ENCODE measurements around the gene FZR1.
A peak's percentile ranks its signal among the peaks of the same experiment; 100 is the strongest.

Gene FZR1

GRCh38 chr19:3479834-3480215 lies 26.3 kb upstream of the FZR1 start:
- H3K36me3 ChIP-seq (ENCODE audit: insufficient read depth, low read length), result no peaks in the 10 kb centered on the region
- peak overlapping the region; percentile 46; the same call in 1 of the 2 replicates for H3K9ac ChIP-seq (ENCODE audit: low read depth, low read length)
- peaks cover 9% of the 10 kb centered on the region; the same call in 1 of the 2 replicates for H3K4me1 ChIP-seq (ENCODE audit: insufficient read depth, low read length)

DNA sequence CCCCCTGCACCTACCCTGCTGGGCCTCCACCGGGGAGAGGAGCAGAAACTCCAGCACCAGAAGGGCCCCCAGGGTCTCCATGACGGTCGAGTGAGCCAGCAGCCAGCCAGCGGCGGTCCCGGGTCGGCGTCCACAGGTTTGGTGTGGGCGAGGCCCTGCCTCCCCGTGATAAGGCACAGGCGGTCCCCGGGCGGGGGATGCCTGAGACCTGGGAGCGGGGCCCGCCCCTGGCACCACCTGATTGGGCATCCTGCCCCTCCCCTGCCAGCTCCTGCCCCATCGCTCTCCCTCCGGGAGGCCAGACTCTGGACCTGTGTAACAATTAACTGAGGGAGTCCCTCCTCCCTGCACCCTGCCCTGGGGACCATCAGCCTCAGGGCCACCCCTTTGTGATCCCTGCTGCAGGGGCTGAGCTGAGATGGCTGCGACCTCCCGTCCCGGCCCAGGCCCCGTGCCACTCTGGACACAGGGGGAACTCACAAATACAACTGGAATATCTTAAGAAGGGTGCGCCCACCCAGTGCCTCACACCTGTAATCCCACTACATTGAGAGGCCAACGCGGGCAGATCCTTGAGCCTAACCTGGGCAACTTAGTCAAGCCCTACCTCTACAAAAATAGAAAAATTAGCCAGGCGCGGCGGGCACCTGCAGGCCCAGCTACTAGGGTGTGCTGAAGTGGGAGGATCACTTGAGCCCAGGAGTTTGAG lies 25.6 kb upstream of the FZR1 start, which contains the start of gene SMIM24:
TSS of gene SMIM24 (minus strand) at position 143 of the 709 bp plus-strand sequence. CDS start at position 81, 62 bp downstream.
- Histone ChIP-seq H3K9me3 (ENCODE audit: control insufficient read depth, insufficient read depth, low read length) (no peaks in the 10 kb centered on the region), H3K4me1 (ENCODE audit: insufficient read depth, low read length) (peaks cover 9% of the 10 kb centered on the region; the same call in 1 of the 2 replicates), H3K36me3 (ENCODE audit: insufficient read depth, low read length) (no peaks in the 10 kb centered on the region), H3K9ac (ENCODE audit: low read depth, low read length) (peak within 1 kb of the TSS; percentile 53; the same call in 1 of the 2 replicates)

More at GRCh38 chr19:3479834-3480215, 26.3 kb upstream of the FZR1 start:
- H3K9me3 ChIP-seq (ENCODE audit: control insufficient read depth, insufficient read depth, low read length), result no peaks in the 10 kb centered on the region

GRCh38 chr19:3481241-3482090 lies 24.6 kb upstream of the FZR1 start:
- H3K9me3 ChIP-seq (ENCODE audit: control insufficient read depth, insufficient read depth, low read length), result no peaks in the 10 kb centered on the region
- no peaks in the 10 kb centered on the region for H3K36me3 ChIP-seq (ENCODE audit: insufficient read depth, low read length)
- H3K9ac ChIP-seq (ENCODE audit: low read depth, low read length), result no peak overlapping the region
- H3K4me1 ChIP-seq (ENCODE audit: insufficient read depth, low read length), result peaks cover 9% of the 10 kb centered on the region; the same call in 1 of the 2 replicates

- Histone ChIP-seq H3K4me1 (ENCODE audit: insufficient read depth, low read length) (peaks cover 9% of the 10 kb centered on the region; the same call in 1 of the 2 replicates), H3K9ac (ENCODE audit: low read depth, low read length) (no peak overlapping the region), H3K9me3 (ENCODE audit: control insufficient read depth, insufficient read depth, low read length) (no peaks in the 10 kb centered on the region), H3K36me3 (ENCODE audit: insufficient read depth, low read length) (no peaks in the 10 kb centered on the region)
Measured at GRCh38 chr19:3482507-3483225, 23.4 kb upstream of the FZR1 start.

DNA sequence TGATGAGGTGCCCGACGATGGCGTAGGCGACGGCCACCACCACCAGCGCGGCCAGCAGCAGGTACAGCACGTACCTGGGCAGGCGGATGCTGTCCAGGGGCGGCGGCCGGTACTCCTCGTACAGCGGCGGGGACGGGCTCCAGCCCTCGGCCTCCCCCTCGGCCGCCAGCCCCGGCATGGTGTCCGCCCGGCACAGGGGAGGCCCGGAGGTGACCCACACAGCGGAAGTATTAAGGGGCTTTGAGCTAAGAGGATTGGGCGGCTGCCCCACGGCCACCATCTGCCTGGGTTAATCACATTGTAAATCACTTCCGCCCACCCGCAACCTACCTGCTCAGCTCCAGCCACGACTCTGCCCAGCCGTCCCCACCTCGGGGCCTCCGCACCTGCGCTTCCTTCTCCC lies 22.9 kb upstream of the FZR1 start, which contains the start of gene SMIM44:
TSS of gene SMIM44 (minus strand) at position 216 of the 403 bp plus-strand sequence. CDS start at position 178, 38 bp downstream.
- Histone ChIP-seq H3K4me1 (ENCODE audit: insufficient read depth, low read length) (peaks cover 9% of the 10 kb centered on the region; the same call in 1 of the 2 replicates), H3K9me3 (ENCODE audit: control insufficient read depth, insufficient read depth, low read length) (no peaks in the 10 kb centered on the region), H3K36me3 (ENCODE audit: insufficient read depth, low read length) (no peaks in the 10 kb centered on the region; the same call in 1 of the 2 replicates), H3K9ac (ENCODE audit: low read depth, low read length) (no peak within 1 kb of the TSS)

DNA sequence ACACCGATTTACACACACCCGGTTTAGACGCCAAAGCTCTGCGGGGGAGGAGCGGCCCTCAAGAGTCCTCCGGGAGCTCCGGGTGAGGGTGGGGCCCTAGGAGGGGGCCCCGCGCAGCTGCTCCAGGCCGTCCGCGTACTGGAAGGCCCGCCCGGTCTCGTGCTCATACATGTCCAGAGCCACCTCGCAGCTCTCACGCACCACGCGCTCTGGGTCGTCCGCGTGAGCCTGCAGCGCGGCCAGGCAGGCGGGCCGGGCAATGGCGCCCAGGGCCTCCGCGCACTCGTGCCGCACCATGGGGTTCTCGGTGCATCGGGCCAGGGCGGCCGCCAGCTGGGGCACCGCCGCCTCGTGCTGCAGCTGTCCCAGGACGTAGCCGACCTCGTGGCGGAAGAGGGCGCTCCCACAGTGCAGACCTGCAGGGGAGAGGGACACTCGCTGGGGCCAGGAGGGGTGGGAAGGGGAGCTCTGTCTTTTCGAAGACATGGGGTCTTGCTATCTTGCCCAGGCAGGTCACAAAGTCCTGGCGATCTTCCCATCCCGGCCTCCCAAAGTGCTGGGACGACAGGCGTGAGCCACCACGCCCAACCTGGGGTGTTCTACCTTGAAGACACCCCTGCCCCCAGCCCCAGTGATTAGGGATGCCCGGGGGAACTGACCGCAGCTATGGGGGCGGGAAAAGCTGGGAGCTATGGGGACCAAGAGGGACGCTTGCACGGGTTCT lies 14.6 kb upstream of the FZR1 start:
- H3K9ac ChIP-seq (ENCODE audit: low read depth, low read length), result no peak overlapping the region
- no peaks in the 10 kb centered on the region; the same call in none of the 2 replicates for H3K36me3 ChIP-seq (ENCODE audit: insufficient read depth, low read length)

DNA sequence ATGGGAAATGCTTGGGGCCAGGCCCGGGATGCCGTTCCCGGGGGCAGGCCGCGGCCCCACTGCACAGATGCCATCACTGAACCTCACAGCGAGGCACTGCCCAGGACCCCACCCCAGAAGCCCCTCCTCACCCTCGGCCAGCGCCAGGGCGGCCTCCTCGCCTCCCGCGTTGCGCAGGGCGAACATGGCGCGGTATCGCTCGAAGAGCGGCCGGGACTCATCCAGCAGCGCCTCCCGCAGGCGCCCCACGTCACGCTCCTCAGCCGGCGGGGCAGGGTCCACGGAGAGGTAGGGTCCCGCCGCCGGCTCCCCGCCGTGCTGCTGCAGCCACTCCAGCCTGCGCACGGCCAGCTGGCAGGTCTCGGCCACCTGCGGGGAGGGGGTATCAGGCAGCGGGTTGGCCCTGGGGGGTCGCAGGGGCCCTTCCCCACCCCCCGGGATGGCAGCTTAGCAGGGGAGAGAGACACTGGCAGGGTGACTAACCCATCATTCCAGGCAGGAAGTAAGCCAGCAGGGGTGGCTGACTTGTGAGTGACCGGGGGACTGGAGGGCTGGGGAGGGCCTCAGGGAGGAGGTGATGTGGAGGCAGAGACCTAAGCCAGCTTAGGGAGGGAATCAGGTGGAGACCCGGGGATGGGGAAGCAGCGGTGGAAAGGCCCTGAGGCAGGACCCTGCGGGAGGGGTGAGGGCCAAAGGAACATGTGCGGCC lies 13.8 kb upstream of the FZR1 start:
- Histone ChIP-seq H3K9me3 (ENCODE audit: control insufficient read depth, insufficient read depth, low read length) (no peaks in the 10 kb centered on the region), H3K4me1 (ENCODE audit: insufficient read depth, low read length) (no peaks in the 10 kb centered on the region), H3K36me3 (ENCODE audit: insufficient read depth, low read length) (no peaks in the 10 kb centered on the region; the same call in none of the 2 replicates), H3K9ac (ENCODE audit: low read depth, low read length) (no peak overlapping the region)

More for the DNA sequence above, 14.6 kb upstream of the FZR1 start:
- no peaks in the 10 kb centered on the region for H3K9me3 ChIP-seq (ENCODE audit: control insufficient read depth, insufficient read depth, low read length)
- H3K4me1 ChIP-seq (ENCODE audit: insufficient read depth, low read length), result no peaks in the 10 kb centered on the region

DNA sequence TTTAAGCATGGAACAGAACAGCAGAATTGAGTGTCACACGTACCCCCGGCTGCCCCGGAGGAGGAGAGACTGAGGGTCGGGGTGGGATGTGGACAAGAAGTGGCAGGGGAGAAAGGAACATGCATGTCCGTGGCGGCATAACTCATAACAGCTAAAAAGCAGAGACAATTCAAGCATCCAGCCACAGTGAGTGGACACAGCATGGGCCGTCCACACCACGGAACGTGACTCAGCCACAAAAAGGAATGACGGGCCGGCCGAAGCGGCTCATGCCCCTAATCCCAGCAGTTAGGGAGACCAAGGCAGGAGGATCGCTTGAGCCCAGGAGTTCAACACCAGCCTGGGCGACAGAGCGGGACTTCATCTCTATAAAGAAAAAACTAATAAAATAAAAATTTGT lies 13.2 kb upstream of the FZR1 start:
- Histone ChIP-seq H3K9ac (ENCODE audit: low read depth, low read length) (no peak overlapping the region), H3K4me1 (ENCODE audit: insufficient read depth, low read length) (no peaks in the 10 kb centered on the region), H3K9me3 (ENCODE audit: control insufficient read depth, insufficient read depth, low read length) (no peaks in the 10 kb centered on the region), H3K36me3 (ENCODE audit: insufficient read depth, low read length) (no peaks in the 10 kb centered on the region; the same call in none of the 2 replicates)

- Histone ChIP-seq H3K4me1 (ENCODE audit: insufficient read depth, low read length) (no peaks in the 10 kb centered on the region), H3K9ac (ENCODE audit: low read depth, low read length) (no peak overlapping the region), H3K9me3 (ENCODE audit: control insufficient read depth, insufficient read depth, low read length) (no peaks in the 10 kb centered on the region), H3K36me3 (ENCODE audit: insufficient read depth, low read length) (no peaks in the 10 kb centered on the region; the same call in none of the 2 replicates)
Measured at GRCh38 chr19:3493651-3494050, 12.5 kb upstream of the FZR1 start.

DNA sequence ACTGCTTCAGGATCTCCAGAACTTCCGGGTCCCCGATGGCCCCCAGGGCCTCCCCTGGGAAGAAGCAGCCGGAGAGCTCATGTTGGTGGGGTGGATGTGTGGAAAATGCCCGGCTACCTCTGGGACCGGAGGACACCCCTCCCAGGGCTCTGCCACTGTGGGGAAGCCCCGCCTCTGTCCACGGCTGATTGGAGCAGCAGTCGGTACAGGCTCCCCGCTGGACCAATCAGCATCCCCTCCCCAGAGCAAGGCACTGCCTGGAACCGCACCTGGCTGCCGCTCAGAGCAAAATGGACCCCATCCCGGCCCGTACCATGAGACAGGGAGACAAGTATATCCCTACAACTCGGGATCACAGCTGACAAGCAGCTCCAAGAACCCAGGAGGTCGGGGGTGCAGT lies 12.1 kb upstream of the FZR1 start:
- Histone ChIP-seq H3K9me3 (ENCODE audit: control insufficient read depth, insufficient read depth, low read length) (no peaks in the 10 kb centered on the region), H3K36me3 (ENCODE audit: insufficient read depth, low read length) (no peaks in the 10 kb centered on the region; the same call in none of the 2 replicates), H3K9ac (ENCODE audit: low read depth, low read length) (no peak overlapping the region), H3K4me1 (ENCODE audit: insufficient read depth, low read length) (no peaks in the 10 kb centered on the region)

DNA sequence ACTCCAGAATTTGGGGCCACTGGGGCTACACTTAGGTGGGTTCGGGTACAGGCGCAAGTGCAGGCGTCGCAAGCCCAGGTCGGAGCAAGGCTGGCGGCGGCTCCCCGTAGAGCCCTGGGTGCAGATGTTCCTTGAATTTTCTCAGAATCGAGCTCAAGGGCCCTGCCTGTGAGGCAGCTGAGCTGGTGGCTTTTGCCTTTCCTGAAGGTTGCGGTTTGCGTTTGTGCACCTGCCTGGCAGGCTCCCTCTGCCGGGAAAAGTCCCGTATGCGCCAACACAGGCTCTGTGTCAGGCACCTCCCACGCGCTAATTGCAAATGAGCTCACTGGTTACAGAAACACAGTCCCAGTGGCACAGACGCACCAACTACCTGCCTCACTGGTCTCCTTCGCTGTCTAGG lies 11.6 kb upstream of the FZR1 start:
- no peaks in the 10 kb centered on the region for H3K4me1 ChIP-seq (ENCODE audit: insufficient read depth, low read length)
- H3K9me3 ChIP-seq (ENCODE audit: control insufficient read depth, insufficient read depth, low read length), result no peaks in the 10 kb centered on the region
- H3K36me3 ChIP-seq (ENCODE audit: insufficient read depth, low read length), result no peaks in the 10 kb centered on the region; the same call in none of the 2 replicates
- no peak overlapping the region for H3K9ac ChIP-seq (ENCODE audit: low read depth, low read length)

DNA sequence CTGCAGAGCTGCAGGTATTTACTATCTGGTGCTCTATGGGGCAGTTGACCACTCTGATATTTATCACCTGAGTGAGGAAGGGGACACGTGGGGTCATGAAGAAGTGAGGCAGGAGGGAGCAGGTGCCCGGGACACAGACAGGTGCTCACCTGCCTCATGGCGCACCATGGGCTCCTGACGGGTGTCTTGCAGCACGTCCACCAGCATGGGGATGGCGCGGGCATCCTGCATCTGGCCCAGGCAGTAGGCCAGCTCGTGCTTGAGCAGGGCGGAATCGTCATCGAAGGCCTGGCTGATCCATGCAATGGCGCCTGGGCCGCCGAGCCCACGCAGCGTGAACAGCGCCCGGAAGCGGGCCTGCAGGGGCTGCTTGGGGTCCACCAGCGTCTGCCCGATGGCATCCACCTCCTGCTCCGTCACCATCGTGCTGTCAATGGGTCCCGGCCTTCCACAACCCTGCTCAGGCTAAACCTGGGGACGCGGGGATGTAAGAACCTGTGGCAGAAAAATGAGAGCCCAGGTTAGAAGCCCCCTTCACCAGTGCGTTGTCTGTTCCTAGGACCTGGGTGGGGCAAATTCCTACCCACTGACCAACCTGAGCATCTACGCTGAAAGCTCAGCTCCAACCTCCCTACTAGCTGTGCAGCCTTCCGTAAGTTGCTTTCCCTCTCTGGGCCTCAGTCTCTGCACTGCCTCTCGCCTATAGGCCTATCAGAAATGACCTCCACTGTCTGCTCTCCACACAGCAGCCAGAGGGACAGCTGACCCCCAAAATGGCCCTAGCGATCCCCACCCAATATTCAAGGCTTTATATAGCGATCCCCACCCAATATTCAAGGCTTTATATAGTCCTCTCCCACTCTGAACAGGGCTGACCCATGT lies 9.5 kb upstream of the FZR1 start:
- H3K9ac ChIP-seq (ENCODE audit: low read depth, low read length), result no peak overlapping the region
- H3K36me3 ChIP-seq (ENCODE audit: insufficient read depth, low read length), result no peaks in the 10 kb centered on the region; the same call in none of the 2 replicates
- no peaks in the 10 kb centered on the region for H3K9me3 ChIP-seq (ENCODE audit: control insufficient read depth, insufficient read depth, low read length)
- H3K4me1 ChIP-seq (ENCODE audit: insufficient read depth, low read length), result no peaks in the 10 kb centered on the region

Measured in ES-I3 (cell line).